ENCODE data around the gene CLN5.

The CLN5 gene

GRCh38 chr13:77036279-77036678 is 44.4 kb downstream of the CLN5 start:
- in situ Hi-C loops (cut with MboI; ENCODE audit: low sequenced_read_pairs, unreplicated experiment): no loop called here
- no peak for DNase-seq (ENCODE audit: low spot score)
- TF ChIP-seq CTCF (IDR thresholded peaks at IDR 0.05; ENCODE audit: borderline replicate concordance, control extremely low read depth, extremely low read depth, insufficient read depth, missing control alignments): no peak

GRCh38 chr13:77038907-77039480 is 47.1 kb downstream of the CLN5 start:
- TF ChIP-seq CTCF (IDR thresholded peaks at IDR 0.05; ENCODE audit: borderline replicate concordance, control extremely low read depth, extremely low read depth, insufficient read depth, missing control alignments): no peak
- in situ Hi-C loops (cut with MboI; ENCODE audit: low sequenced_read_pairs, unreplicated experiment): no loop called here
- DNase-seq (ENCODE audit: low spot score): no peak

- no peak for DNase-seq (ENCODE audit: low spot score)
- no peak for TF ChIP-seq CTCF (IDR thresholded peaks at IDR 0.05; ENCODE audit: borderline replicate concordance, control extremely low read depth, extremely low read depth, insufficient read depth, missing control alignments)
- in situ Hi-C loops (cut with MboI; ENCODE audit: low sequenced_read_pairs, unreplicated experiment): no loop called here
Measured at GRCh38 chr13:77040076-77040475, 48.2 kb downstream of the CLN5 start.

- in situ Hi-C loops (cut with MboI; ENCODE audit: low sequenced_read_pairs, unreplicated experiment): no loop called here
- TF ChIP-seq CTCF (IDR thresholded peaks at IDR 0.05; ENCODE audit: borderline replicate concordance, control extremely low read depth, extremely low read depth, insufficient read depth, missing control alignments): no peak
- no peak for DNase-seq (ENCODE audit: low spot score)
Measured at GRCh38 chr13:77040835-77041234, 49.0 kb downstream of the CLN5 start.

- no peak for DNase-seq (ENCODE audit: low spot score)
- in situ Hi-C loops (cut with MboI; ENCODE audit: low sequenced_read_pairs, unreplicated experiment): no loop called here
- no peak for TF ChIP-seq CTCF (IDR thresholded peaks at IDR 0.05; ENCODE audit: borderline replicate concordance, control extremely low read depth, extremely low read depth, insufficient read depth, missing control alignments)
Measured at GRCh38 chr13:77042566-77043177, 50.8 kb downstream of the CLN5 start.

- TF ChIP-seq CTCF (IDR thresholded peaks at IDR 0.05; ENCODE audit: borderline replicate concordance, control extremely low read depth, extremely low read depth, insufficient read depth, missing control alignments): no peak
- no peak for DNase-seq (ENCODE audit: low spot score)
- in situ Hi-C loops (cut with MboI; ENCODE audit: low sequenced_read_pairs, unreplicated experiment): no loop called here
Measured at GRCh38 chr13:77047649-77048343, 55.9 kb downstream of the CLN5 start.
